H7 (cell line): ENCODE results near the gene EPHA1. TPM values are rescaled to one million over a fixed set of nuclear protein-coding genes. Genes with fewer than 3 reads are reported as not detected.
"Not testable (repeated sequence)": the region's sequence is repeated elsewhere in the genome, so short reads cannot be mapped to it uniquely, and the experiment has no call there.

ENCODE experiments used
- DNase-seq: peaks from one replicate; pipeline ENCODE4 v3.0.0; 2012
- H3K27me3 ChIP-seq: 2 replicates; pipeline ENCODE4 v1.6.0; 2011; ENCODE audit warnings: mild to moderate bottlenecking, low read length; ENCODE audit not compliant: control insufficient read depth, insufficient read depth
- H3K36me3 ChIP-seq: replicated peaks from 2 replicates; pipeline ENCODE4 v1.5.1; 2011; ENCODE audit warnings: low read length; ENCODE audit not compliant: control insufficient read depth, insufficient read depth
- H3K4me3 ChIP-seq: 2 replicates; pipeline ENCODE4 v1.5.1; 2011; ENCODE audit warnings: low read depth, mild to moderate bottlenecking, control low read depth, low read length, moderate library complexity; ENCODE audit not compliant: insufficient read depth
- total RNA-seq: library from RNA; depleted of rRNA; stranded (reverse); fragments of >200 nt; shearing (Covaris generic); gene quantifications from 2 replicates; pipeline ENCODE4 v1.2.3, GENCODE V29; 2014

EPHA1 gene
- total RNA-seq, 1 experiment from 2014 or later: 176 TPM

DNA sequence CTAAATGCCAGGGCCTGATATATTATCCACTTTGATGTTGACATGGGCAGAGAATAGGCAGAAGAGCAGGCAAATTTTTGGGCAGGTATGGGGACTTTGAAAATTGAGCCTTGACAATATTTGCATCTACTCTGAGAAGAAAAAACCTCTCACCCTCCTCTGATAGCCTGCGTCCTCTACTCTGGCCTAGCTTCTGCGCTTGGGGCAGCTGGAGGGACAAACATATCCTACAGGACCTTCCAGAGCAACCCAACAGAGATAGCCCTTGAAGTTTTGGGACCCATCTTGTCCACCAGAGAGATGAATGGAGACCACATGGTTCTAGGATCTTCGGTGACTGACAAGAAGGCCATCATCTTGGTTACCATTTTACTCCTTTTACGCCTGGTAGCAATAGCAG lies 34.5 kb upstream of the EPHA1 start, which contains the start of gene TAS2R60:
Gene TAS2R60, plus strand, starts transcription at position 301 of the 400 bp plus-strand sequence. Its CDS starts 0 bp downstream, at position 301.
- no peaks in the 10 kb centered on the region for H3K36me3 ChIP-seq
- no peak within 1 kb of the TSS for H3K4me3 ChIP-seq
- no peak for DNase-seq
- no peaks in the 10 kb centered on the region for H3K27me3 ChIP-seq

DNA sequence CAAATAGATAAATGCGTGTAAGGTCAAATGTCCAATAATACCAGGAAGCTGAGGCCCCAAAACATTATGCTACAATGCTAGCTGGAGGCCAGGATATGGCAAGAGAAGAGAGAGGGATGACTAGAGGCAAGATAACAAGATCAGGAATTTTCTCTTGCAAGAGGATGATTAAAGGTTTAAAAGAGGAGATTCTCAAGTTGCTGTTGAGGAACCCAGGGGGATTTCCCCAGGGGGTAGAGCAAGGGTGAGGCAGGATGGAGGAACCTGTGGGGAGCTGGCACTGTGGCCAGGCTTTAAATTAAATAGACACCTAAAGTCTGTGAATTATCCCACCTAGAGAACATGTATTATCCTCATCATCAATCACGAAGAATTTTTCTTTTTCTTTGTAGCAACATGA lies 31.2 kb upstream of the EPHA1 start:
- DNase-seq: no peak
- H3K4me3 ChIP-seq: no peak overlapping the region
- H3K36me3 ChIP-seq: no peaks in the 10 kb centered on the region
- H3K27me3 ChIP-seq: no peaks in the 10 kb centered on the region

DNA sequence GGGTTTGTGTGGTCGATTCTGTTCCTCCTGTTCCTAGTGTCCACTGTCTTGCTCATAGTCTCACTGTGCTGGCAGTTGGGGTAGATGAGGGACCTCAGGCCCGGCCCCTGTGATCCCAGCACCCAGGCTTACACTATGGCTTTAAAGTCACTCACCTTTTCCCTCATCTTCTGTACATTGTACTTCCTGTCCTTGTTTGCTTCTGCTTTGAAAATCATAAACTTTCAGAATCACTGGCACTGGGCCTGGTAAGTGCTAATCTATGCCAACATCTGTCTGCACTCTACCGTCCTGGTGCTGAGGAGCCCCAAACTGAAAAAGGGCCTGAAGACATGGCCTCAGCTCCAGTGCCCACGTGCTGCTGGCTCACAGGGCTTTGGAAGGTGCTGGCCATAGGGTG lies 28.9 kb upstream of the EPHA1 start:
- no peak overlapping the region for H3K4me3 ChIP-seq
- no peaks in the 10 kb centered on the region for H3K27me3 ChIP-seq
- H3K36me3 ChIP-seq: no peaks in the 10 kb centered on the region
- DNase-seq: no peak

DNA sequence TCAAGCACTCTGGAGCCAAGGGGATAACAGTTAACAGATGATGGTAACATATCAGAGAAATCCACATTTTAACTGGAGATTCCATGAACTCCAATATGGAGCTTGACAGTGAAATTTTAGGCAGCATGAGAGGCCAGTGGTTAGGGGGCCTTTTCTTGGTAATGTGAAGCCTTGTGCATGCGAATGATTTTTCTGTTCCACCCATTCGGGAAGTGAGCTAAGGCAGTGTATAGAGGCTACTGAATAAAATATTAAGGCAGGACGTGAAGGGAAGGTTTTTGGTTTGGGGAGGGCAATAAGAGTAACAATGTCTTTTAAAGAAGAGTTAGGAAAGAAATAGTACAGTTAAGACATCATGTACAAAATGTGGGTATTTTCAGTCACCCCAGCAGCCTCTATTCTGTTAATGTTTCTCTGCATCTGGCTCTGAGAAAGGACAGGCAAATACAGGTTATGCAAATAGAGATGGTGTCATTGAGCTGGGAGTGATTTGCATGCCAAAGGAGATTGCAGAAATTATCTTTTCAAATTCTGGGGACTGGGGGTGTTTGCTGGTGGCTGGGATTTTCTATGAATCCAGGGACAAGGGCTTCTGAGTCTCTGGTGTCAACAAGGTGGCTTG lies 27.8 kb upstream of the EPHA1 start:
- H3K36me3 ChIP-seq: no peaks in the 10 kb centered on the region
- no peak for DNase-seq
- H3K27me3 ChIP-seq: no peaks in the 10 kb centered on the region
- H3K4me3 ChIP-seq: no peak overlapping the region

DNA sequence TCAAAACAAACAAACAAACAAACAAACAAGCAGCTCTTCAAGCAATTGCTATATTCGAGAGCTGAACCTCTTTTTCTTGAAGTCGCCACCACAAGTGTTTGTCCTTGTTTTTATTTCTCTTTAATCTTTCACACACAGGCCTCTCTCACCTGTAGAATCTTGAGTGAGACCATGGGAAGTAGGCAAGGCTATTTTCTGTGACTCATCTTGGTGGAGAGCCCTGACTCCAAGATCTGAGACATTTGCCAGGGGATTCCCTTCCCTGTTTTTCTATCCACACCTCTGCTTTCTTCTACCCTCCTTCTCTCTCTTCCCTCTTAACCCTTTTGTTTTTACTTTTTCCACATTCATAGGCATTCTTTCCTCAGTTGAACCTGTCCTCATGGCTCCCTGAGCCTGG lies 26.6 kb upstream of the EPHA1 start:
- Histone ChIP-seq H3K36me3 (no peaks in the 10 kb centered on the region), H3K4me3 (no peak overlapping the region), H3K27me3 (no peaks in the 10 kb centered on the region)
- DNase-seq: no peak

DNA sequence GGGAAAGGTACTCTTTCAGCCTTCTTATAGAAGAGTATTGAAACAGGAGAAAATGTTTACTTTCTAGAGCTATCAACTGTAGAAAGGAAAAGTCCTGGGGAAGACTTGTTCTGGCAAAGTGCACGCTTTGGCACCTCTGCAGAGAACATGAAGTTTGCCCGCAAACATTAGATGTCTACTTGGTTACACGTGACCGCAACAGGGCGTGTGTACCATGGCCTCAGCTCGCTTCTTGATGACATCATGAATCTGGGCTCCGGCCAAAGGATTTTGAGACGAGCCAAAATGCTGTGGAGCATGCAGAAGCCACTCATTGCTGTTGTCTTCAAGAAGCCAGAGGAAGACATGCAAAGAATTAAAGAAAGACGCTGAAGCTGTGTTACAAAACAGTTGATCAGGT lies 26.0 kb upstream of the EPHA1 start:
- no peaks in the 10 kb centered on the region for H3K27me3 ChIP-seq
- no peaks in the 10 kb centered on the region for H3K36me3 ChIP-seq
- H3K4me3 ChIP-seq: no peak overlapping the region
- DNase-seq: no peak

DNA sequence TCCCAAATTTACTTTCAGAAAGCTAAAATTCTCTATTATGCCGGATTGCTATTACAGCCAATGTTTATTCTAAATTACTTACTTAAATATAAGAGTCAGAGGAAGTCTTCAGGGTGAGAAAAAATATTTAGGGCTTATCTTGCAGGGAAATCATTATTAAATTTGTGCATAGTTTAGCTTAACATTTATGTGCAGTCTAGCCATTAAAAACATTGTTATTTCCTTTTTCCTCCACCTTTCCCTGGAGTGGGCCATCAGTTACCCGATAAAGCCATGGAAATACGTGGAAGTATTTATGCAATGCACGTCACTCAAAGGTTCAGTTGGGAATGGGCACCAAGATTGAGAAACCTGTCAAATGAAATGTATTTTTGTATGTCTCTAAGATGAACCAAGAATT lies 25.1 kb upstream of the EPHA1 start:
- H3K4me3 ChIP-seq: no peak overlapping the region
- H3K27me3 ChIP-seq: no peaks in the 10 kb centered on the region
- H3K36me3 ChIP-seq: no peaks in the 10 kb centered on the region
- DNase-seq: no peak

DNA sequence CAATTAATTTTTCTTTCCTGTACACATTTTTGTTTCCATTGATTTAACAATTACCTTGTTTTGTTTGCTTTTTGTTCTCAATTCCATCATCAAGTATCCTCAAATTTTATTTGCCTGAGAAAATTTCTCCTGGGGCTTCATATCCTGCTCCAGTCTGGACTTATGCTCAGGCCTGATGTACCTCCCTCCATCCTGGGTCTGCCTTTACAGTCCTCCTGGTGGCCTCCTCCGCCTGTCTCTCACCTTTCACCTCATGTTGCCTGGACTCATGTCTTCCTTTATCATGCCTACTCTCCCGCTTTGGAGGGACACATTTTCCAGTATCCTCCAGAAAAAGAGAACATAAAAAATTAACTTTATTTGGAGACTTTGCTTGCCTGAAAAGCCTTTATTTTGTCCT lies 22.5 kb upstream of the EPHA1 start:
- DNase-seq: no peak
- Histone ChIP-seq H3K4me3 (no peak overlapping the region), H3K36me3 (no peaks in the 10 kb centered on the region), H3K27me3 (no peaks in the 10 kb centered on the region)

DNA sequence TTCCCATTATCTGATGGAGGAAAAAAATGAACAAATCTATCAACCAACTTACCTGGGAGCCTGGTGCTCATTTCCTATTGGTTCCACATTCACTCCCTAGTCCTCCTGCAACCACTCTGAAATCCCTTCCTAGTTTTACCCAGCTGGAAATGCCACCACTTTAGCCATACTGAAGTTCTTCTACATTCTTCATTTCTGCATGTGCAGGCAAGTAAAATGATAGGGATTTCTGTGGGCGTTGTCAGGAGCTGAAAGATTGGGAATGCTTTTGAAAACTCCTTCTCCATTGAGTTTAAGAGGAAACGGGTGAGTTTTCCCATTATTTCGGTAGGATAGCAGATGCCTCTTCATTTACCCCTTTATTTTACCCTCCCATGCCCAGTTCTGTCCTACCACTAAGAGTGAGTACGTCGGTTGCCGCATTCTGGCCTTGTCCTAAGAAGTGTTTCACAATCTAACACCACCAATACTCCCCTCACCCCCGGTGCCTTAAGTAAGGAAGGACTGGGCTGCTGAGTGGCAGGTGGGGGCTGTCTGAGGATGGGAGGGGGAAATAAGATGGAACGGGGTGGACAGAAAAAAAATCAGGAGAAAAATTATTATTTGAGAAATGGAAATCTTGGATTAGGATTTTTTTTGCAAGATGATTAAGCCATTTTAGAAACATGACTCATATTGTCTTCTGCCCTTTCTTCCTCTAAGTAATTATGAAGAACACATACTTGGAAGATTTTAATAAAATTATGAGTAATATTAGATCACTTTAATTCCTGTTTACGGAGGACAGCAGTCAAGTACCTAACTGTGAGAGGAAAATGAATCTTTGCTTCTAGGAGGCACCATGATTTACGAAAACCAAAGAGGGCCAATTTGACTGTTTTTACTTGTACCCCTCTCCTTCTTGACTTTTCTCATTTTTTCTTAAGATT lies 21.4 kb upstream of the EPHA1 start:
- no peak for DNase-seq
- Histone ChIP-seq H3K36me3 (no peaks in the 10 kb centered on the region), H3K4me3 (no peak overlapping the region), H3K27me3 (no peaks in the 10 kb centered on the region)

DNA sequence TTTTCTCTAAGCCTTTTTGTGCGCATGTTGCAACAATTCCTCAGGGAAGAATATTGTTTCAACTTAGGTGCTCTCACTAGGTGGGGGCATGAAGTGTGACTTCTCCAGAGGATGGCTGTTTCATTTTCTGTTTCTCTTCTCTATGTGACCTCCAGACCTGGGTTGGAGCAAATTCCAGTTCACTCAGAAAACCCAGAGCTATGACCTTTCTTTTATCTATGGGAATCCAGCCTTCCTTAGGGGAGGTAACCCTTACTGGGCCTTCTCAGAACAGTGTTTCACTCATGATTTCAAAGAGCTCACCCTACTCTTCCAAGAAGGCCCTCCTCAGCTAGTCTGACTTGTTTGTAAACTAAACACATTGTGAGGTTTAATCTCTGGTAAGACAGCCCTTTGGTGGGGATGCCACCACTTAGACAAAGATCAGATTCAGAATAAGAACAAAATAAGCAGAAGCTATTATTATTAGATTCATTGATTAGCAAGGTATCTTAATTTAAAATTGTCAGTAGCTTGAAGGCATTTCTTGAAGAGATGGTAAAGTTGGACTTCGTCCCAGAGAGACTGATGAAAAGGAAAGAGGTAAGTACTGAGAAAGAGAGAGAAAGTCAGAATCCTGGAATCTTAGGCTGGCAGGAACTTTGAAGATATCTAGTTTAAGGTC lies 18.0 kb upstream of the EPHA1 start:
- Histone ChIP-seq H3K4me3 (no peak overlapping the region), H3K36me3 (no peaks in the 10 kb centered on the region), H3K27me3 (no peaks in the 10 kb centered on the region)
- DNase-seq: no peak

DNA sequence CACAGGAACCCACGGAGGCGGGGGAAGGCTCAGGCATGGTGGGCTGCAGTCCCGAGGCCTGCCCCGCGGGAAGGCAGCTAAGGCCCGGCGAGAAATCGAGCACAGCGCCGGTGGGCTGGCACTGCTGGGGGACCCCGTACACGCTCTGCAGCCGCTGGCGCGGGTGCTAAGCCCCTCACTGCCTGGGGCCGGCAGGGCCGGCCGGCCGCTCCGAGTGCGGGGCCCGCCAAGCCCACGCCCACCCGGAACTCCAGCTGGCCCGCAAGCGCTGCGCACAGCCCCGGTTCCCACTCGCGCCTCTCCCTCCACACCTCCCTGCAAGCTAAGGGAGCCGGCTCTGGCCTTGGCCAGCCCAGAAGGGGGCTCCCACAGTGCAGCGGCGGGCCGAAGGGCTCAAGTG lies 15.8 kb upstream of the EPHA1 start:
- H3K4me3 ChIP-seq, H3K27me3 ChIP-seq, DNase-seq, H3K36me3 ChIP-seq: not testable (repeated sequence)

DNA sequence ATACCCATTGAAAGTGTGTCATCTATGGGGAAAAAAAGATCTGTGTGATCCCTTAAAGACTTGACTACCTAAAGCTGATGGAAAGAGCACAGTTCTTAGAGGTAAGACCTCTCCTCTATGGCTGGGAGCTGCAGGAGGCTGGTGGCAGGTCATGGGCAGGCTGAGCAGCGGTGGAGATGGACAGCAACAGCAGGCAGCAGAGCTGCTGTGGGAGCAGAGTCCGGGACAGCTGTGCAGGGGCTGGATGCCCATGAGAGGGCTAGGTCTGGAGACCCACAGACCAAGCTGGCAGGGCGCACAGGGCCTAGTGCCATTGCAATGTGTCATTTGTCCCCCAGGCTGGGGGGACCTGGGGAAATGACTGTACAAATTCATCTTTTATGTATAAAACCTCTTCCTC lies 13.4 kb upstream of the EPHA1 start:
- DNase-seq: no peak
- Histone ChIP-seq H3K4me3 (no peak overlapping the region), H3K27me3 (no peaks in the 10 kb centered on the region), H3K36me3 (peaks cover 2% of the 10 kb centered on the region)

DNA sequence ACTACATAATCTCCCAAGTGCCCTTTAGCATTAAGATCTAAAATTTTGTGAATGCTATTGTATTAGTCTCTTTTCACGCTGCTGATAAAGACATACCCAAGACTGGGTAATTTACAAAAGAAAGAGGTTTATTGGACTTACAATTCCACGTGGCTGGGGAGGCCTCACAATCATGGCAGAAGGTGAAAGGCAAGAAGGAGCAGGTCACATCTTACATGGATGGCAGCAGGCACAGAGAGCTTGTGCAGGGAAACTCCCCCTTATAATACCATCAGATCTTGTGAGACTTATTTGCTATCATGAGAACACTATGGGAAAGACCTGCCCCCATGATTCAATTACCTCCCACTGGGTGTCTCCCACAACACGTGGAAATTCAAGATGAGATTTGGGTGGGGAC lies 12.0 kb upstream of the EPHA1 start:
- not testable (repeated sequence) for H3K36me3 ChIP-seq, H3K27me3 ChIP-seq, DNase-seq, H3K4me3 ChIP-seq

DNA sequence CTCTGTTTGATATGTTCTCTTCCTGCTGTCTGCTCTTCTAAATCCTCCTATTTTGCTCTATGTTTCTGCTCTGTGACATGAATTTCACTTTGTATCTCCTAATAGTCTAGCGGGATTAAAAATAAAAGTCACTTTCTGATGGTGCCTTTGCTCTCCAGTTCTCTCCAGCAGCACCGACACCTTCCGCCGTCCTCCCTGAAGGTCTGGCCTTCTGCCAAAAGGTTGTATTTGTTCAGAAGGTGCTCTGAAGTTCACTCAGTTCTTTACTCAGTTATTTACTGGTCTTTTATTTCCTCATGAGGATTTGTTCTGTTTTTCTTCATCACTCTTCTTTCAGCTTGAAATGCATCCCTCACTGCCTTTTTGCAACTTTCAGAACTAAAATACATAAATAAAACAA lies 11.2 kb upstream of the EPHA1 start:
- Histone ChIP-seq H3K27me3 (no peaks in the 10 kb centered on the region), H3K36me3 (peaks cover 2% of the 10 kb centered on the region), H3K4me3 (no peak overlapping the region)
- no peak for DNase-seq
